HG03378 (cell line): ENCODE results near the gene EHD2.
"Not testable (repeated sequence)": the region's sequence is repeated elsewhere in the genome, so short reads cannot be mapped to it uniquely, and the experiment has no call there.

Source experiments
- ATAC-seq: cut with Tn5 transposase; IDR thresholded peaks from one replicate; pipeline ENCODE4 v1.9.1; 2021; ENCODE audit warnings: mild to moderate bottlenecking, moderate library complexity; ENCODE audit not compliant: unreplicated experiment

Gene EHD2

DNA sequence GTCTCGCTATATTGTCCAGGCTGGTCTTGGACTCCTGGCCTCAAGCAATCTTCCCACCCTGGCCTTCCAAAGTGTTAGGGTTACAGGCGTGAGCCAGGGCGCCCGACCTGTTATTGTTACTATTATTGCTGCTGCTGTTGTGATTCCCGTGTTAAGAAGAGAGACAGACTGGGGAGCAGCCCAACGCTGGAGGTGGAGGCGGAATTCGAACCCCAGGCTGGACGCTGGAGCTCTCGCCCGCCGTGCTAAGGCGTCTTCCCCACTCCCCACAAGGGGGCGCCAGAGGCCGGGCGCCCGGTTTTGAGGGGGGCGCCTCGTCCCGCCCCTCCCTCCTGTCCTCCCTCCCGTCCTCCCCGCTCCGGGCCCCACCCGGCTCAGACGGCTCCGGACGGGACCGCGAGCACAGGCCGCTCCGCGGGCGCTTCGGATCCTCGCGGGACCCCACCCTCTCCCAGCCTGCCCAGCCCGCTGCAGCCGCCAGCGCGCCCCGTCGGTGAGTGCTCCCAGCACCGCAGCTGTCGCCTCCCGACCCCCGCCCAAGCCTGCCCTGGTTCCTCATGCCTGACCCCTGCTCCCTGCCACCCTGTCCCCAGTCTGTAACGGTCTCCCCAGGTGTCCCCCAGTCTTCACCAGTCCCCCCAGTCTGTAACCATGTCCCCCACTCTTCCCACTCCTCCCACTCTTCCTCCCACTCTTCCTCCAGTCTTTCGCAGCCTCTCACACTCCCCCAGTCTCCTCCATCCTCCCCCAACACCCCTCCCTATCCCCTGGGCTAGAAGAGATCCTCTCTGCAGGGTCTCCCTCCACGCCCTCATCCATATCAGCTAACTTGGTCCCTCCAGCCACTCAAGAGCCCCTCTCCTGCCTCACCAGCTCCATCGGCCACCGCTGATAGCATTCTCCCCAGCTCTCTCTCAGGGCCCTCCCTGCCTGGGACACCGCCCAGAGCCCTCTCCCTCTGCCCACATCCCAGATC lies at the start of gene EHD2:
EHD2 (plus strand) TSS at position 377 of the 976 bp plus-strand sequence. CDS start 3,191 bp downstream, outside the sequence.
- ATAC-seq, result no peak

- no peak for ATAC-seq
These were observed 49.7 kb upstream of the EHD2 start for GRCh38 chr19:47663435-47663910.

GRCh38 chr19:47663911-47664771 lies 49.1 kb upstream of the EHD2 start:
- ATAC-seq, result no peak

DNA sequence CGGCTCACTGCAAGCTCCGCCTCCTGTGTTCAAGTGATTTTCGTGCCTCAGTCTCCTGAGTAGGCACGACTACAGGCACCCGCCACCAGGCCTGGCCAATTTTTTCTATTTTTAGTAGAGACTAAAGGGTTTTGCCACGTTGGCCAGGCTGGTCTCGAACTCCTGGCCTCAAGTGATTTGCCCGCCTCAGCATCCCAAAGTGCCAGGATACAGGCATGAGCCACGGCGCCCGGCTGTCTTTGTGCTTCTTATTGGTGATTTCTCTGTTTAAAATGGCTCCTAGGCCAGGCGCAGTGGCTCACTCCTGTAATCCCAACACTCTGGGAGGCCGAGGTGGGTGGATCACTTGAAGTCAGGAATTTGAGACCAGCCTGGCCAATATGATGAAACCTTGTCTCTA lies 44.7 kb upstream of the EHD2 start:
- not testable (repeated sequence) for ATAC-seq

- ATAC-seq, result no peak
These were observed 42.5 kb upstream of the EHD2 start for GRCh38 chr19:47670736-47671135.

GRCh38 chr19:47671499-47671898 lies 41.7 kb upstream of the EHD2 start:
- no peak for ATAC-seq

- ATAC-seq, result no peak
These were observed 39.8 kb upstream of the EHD2 start for GRCh38 chr19:47673426-47673825.

DNA sequence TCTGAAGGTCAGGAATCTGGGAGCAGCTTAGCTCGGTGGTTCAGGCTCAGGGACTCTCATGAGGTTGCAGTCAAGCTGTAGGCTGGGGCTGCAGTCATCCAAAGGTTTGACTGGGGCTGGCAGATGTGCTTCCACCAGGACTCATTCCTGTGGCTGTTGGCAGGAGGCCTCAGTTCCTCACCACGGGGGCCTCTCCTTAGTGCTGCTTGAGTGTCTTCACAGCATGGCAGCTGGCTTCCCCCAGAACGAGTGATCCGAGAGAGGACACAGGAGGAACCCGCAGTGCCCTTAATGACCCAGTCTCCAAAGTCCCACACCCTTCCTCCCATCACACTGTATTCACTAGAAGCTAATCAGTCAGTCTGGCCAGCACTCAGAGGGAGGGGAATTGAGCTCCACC lies 38.7 kb upstream of the EHD2 start:
- ATAC-seq, result no peak

- ATAC-seq, result no peak
These were observed 38.0 kb upstream of the EHD2 start for GRCh38 chr19:47675271-47675670.

DNA sequence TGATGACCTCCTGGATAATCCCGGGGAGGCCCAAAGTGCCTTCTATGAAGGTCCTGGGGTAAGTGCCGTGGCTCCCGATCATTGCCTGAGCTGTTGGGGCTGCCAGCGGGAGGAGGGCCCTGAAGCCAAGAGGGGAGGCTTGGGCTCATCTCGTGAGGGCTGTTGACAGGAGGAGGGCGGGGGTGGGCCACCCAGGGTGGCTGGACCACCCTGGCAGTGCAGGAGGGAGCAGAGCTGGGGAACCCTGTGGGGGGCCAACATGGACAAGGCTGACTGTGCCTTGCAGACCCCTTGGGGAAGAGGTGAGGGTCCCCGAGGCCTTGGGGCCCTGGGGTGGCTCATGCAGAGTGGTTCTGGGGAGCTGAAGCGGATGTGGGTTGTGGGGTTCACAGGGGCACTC lies 37.4 kb upstream of the EHD2 start:
- no peak for ATAC-seq

- ATAC-seq, result no peak
These were observed 36.4 kb upstream of the EHD2 start for GRCh38 chr19:47676811-47677210.

GRCh38 chr19:47679251-47679900 lies 33.8 kb upstream of the EHD2 start:
- ATAC-seq, result no peak

- no peak for ATAC-seq
These were observed 33.0 kb upstream of the EHD2 start for GRCh38 chr19:47679922-47680857.

GRCh38 chr19:47680858-47681332 lies 32.3 kb upstream of the EHD2 start:
- no peak for ATAC-seq

DNA sequence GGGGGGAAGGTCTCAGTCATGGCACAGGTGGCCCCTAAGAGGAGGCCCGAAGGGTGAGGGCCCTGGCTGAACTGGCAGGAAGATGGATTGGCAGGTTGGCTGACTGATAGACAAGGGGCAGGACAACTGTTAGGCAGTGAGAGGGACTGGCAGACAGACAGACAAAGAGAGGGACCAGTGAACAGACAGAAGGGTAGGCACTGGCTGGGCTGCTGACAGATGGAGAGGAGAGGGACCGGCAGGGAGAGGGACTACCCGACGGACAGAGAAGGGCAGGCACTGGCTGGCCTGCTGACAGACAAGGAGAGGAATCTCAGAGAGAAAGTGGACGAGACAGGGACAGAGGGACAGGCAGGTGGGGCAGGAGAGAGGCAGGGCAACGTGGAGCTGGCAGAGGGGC lies 31.8 kb upstream of the EHD2 start:
- ATAC-seq, result no peak

GRCh38 chr19:47681936-47682335 lies 31.3 kb upstream of the EHD2 start:
- no peak for ATAC-seq

- no peak for ATAC-seq
These were observed 30.3 kb upstream of the EHD2 start for GRCh38 chr19:47682939-47683338.

GRCh38 chr19:47686679-47687450 lies 26.4 kb upstream of the EHD2 start:
- no peak for ATAC-seq

DNA sequence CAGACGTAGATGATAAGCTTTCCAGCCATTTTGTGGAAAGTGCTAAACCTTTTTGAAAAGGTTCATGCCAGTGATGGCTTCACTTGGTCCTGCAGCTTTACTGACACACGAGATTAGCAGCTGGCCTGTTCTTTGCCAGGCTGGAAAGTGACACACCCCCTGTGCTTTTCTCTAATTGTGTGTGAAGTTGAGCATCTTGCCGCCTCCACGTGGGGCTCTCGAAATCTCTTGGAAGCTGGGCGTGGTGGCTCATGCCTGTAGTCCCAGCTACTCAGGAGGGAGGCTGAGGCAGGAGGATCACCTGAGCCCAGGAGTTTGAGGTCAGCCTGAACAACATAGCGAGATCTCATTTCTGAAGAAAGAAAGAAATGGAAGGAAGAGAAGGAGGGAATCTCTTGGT lies 25.3 kb upstream of the EHD2 start:
- ATAC-seq, result no peak
